Skeletal muscle tissue (tissue), 4 donors: ENCODE data around the gene VASP. TPM values are rescaled to one million over a fixed set of nuclear protein-coding genes. Genes with fewer than 3 reads are reported as not detected.
A peak's percentile ranks its signal among the peaks of the same experiment; 100 is the strongest.

Experiments used
- H3K27ac ChIP-seq: one replicate; pipeline ENCODE4 v1.7.0; 2013; ENCODE audit warnings: mild to moderate bottlenecking, low read depth, low read length, inconsistent platforms
- H3K27me3 ChIP-seq, 3 donors: one replicate each; pipeline ENCODE4 v1.7.0; 2013; ENCODE audit warnings: low read length in 3 of 3; ENCODE audit not compliant: control insufficient read depth in 3 of 3, insufficient read depth in 3 of 3
- H3K36me3 ChIP-seq, 3 donors: one replicate each; pipeline ENCODE4 v1.7.0; 2013; ENCODE audit warnings: low read length in 3 of 3; ENCODE audit not compliant: control insufficient read depth in 3 of 3, insufficient read depth in 3 of 3
- H3K4me1 ChIP-seq, 3 donors: one replicate each; pipeline ENCODE4 v1.7.0; 2013; ENCODE audit warnings: low read length in 3 of 3, mild to moderate bottlenecking in 3 of 3; ENCODE audit not compliant: control insufficient read depth in 3 of 3, insufficient read depth in 3 of 3
- H3K4me3 ChIP-seq, 3 donors: one replicate each; pipeline ENCODE4 v1.7.0; 2013; ENCODE audit warnings: low read length in 3 of 3
- H3K9ac ChIP-seq, 3 donors: one replicate each; pipeline ENCODE4 v1.7.0; 2013; ENCODE audit warnings: low read length in 3 of 3, mild to moderate bottlenecking in 3 of 3, moderate library complexity in 2 of 3, low read depth in 1 of 3
- H3K9me3 ChIP-seq, 3 donors: one replicate each; pipeline ENCODE4 v1.7.0; 2013; ENCODE audit warnings: low read length in 3 of 3; ENCODE audit not compliant: control insufficient read depth in 3 of 3
- total RNA-seq: library from RNA; depleted of rRNA; stranded (reverse); fragments of >200 nt; gene quantifications from one replicate; pipeline ENCODE4 v1.2.3, GENCODE V29; 2014
- donor health status: Osteomylitis.

VASP gene
- total RNA-seq, result 32.4 TPM

GRCh38 chr19:45506989-45507871 is at the start of gene VASP:
TSS of gene VASP (plus strand) at chr19:45507479. CDS start at chr19:45507772, 293 bp downstream.
- Histone ChIP-seq H3K36me3 (no peaks in the 10 kb centered on the region), H3K4me1 (peaks cover 16 to 26% (median 22%) of the 10 kb centered on the region in 3 donors), H3K27ac (peak within 1 kb of the TSS; percentile 88), H3K9me3 (no peaks in the 10 kb centered on the region), H3K27me3 (no peaks in the 10 kb centered on the region), H3K9ac (peak within 1 kb of the TSS; percentile 88 to 94 (median 93)), H3K4me3 (peak within 1 kb of the TSS; percentile 93 to 96 (median 96))

GRCh38 chr19:45457776-45458175 is 49.5 kb upstream of the VASP start:
- Histone ChIP-seq H3K4me1 (peaks cover 15 to 30% (median 21%) of the 10 kb centered on the region in 3 donors), H3K27me3 (no peaks in the 10 kb centered on the region), H3K4me3 (no peak overlapping the region), H3K9me3 (no peaks in the 10 kb centered on the region), H3K9ac (no peak overlapping the region), H3K27ac (no peak overlapping the region), H3K36me3 (no peaks in the 10 kb centered on the region)

- Histone ChIP-seq H3K27me3 (no peaks in the 10 kb centered on the region), H3K36me3 (no peaks in the 10 kb centered on the region), H3K9ac (no peak overlapping the region), H3K4me1 (peaks cover 6 to 7% (median 6%) of the 10 kb centered on the region in 3 donors), H3K4me3 (no peak overlapping the region), H3K27ac (no peak overlapping the region), H3K9me3 (no peaks in the 10 kb centered on the region)
These were observed 46.4 kb upstream of the VASP start for GRCh38 chr19:45460807-45461347.

- H3K9ac ChIP-seq, result no peak overlapping the region
- no peak overlapping the region for H3K4me3 ChIP-seq
- no peak overlapping the region for H3K27ac ChIP-seq
- H3K4me1 ChIP-seq, result peaks cover 3% of the 10 kb centered on the region in 3 donors
- no peaks in the 10 kb centered on the region for H3K36me3 ChIP-seq
- no peaks in the 10 kb centered on the region for H3K9me3 ChIP-seq
- no peaks in the 10 kb centered on the region for H3K27me3 ChIP-seq
These were observed 45.1 kb upstream of the VASP start for GRCh38 chr19:45462174-45462573.

- H3K9ac ChIP-seq, result no peak overlapping the region
- H3K4me1 ChIP-seq, result peaks cover 7 to 10% (median 9%) of the 10 kb centered on the region in 3 donors
- no peaks in the 10 kb centered on the region for H3K36me3 ChIP-seq
- H3K27me3 ChIP-seq, result no peaks in the 10 kb centered on the region
- no peak overlapping the region for H3K27ac ChIP-seq
- H3K4me3 ChIP-seq, result no peak overlapping the region
- no peaks in the 10 kb centered on the region for H3K9me3 ChIP-seq
These were observed 44.0 kb upstream of the VASP start for GRCh38 chr19:45463241-45463640.

- Histone ChIP-seq H3K4me1 (peaks cover 11 to 18% (median 14%) of the 10 kb centered on the region in 3 donors), H3K4me3 (no peak overlapping the region), H3K9me3 (no peaks in the 10 kb centered on the region), H3K27ac (no peak overlapping the region), H3K27me3 (no peaks in the 10 kb centered on the region), H3K9ac (no peak overlapping the region), H3K36me3 (no peaks in the 10 kb centered on the region)
These were observed 43.0 kb upstream of the VASP start for GRCh38 chr19:45464274-45464673.

- Histone ChIP-seq H3K4me3 (no peak overlapping the region), H3K4me1 (peaks cover 14 to 24% (median 21%) of the 10 kb centered on the region in 3 donors), H3K36me3 (no peaks in the 10 kb centered on the region), H3K27ac (no peak overlapping the region), H3K27me3 (no peaks in the 10 kb centered on the region), H3K9ac (no peak overlapping the region), H3K9me3 (no peaks in the 10 kb centered on the region)
These were observed 42.3 kb upstream of the VASP start for GRCh38 chr19:45464852-45465441.

- no peaks in the 10 kb centered on the region for H3K9me3 ChIP-seq
- H3K27me3 ChIP-seq, result no peaks in the 10 kb centered on the region
- peaks cover 0 to 3% (median 0%) of the 10 kb centered on the region in 3 donors for H3K36me3 ChIP-seq
These were observed 40.2 kb upstream of the VASP start for GRCh38 chr19:45467115-45467455.

GRCh38 chr19:45467456-45468158 is 39.7 kb upstream of the VASP start, which contains the start of gene FOSB:
TSS of gene FOSB (plus strand) at chr19:45467996. CDS start at chr19:45468587, 591 bp downstream.
- Histone ChIP-seq H3K9ac (peak within 1 kb of the TSS; percentile 94 to 99 (median 98)), H3K4me3 (peak within 1 kb of the TSS; percentile 93 to 99 (median 98)), H3K27ac (peak within 1 kb of the TSS; percentile 99), H3K9me3 (no peaks in the 10 kb centered on the region), H3K27me3 (no peaks in the 10 kb centered on the region), H3K36me3 (peaks cover 0 to 3% (median 0%) of the 10 kb centered on the region in 3 donors), H3K4me1 (peaks cover 24 to 35% (median 31%) of the 10 kb centered on the region in 3 donors)

More at GRCh38 chr19:45467115-45467455, 40.2 kb upstream of the VASP start:
- Histone ChIP-seq H3K4me3 (peak overlapping the region; percentile 69 to 99 (median 98)), H3K27ac (peak overlapping the region; percentile 99), H3K9ac (peak overlapping the region; percentile 85 to 99 (median 88)), H3K4me1 (peaks cover 24 to 35% (median 31%) of the 10 kb centered on the region in 3 donors)
